ENCODE results near the gene HOTAIR.

- TF ChIP-seq CTCF (conservative IDR thresholded peaks at IDR 0.05 in 1 of 2, IDR thresholded peaks at IDR 0.05 in 1 of 2; ENCODE audit: extremely low read depth in 1 of 2, insufficient read depth in 1 of 2, low read depth in 1 of 2, low read length in 2 of 2), result no peak
- TF ChIP-seq EZH2 (IDR thresholded peaks at IDR 0.05; ENCODE audit: borderline replicate concordance, low read length), result no peak
These were observed 37.0 kb downstream of the HOTAIR start for GRCh38 chr12:53937596-53938325.

Measured in mammary epithelial cell (primary cell).